ENCODE measurements around the gene GAB4. TPM values are rescaled to one million over a fixed set of nuclear protein-coding genes. Genes with fewer than 3 reads are reported as not detected.

GAB4 gene
- polyA plus RNA-seq, 2 of the 4 experiments (the other 2 are of a cell fraction), result not detected

GRCh38 chr22:16974298-16975084, 33.5 kb downstream of the GAB4 start:
- DNase-seq (ENCODE audit: low read depth in 1 of 2, low spot score in 1 of 2) (no peak), FAIRE-seq (no peak), ATAC-seq (no peak)
- Histone ChIP-seq H3K4me2 (no peak overlapping the region), H3K27ac (no peak overlapping the region), H3K9me3 (no peaks in the 10 kb centered on the region), H3K4me1 (no peaks in the 10 kb centered on the region), H3K4me3 (no peak overlapping the region)
- no peak for TF ChIP-seq ZNF302 (CRISPR knock-in tag; IDR thresholded peaks at IDR 0.05)
- TF ChIP-seq HOXB13 (CRISPR knock-in tag; IDR thresholded peaks at IDR 0.05; ENCODE audit: low read depth), result no peak
- no peak for TF ChIP-seq ESRRA (IDR thresholded peaks at IDR 0.05; ENCODE audit: borderline replicate concordance, low read length)
- no peak for TF ChIP-seq CBX2 (IDR thresholded peaks at IDR 0.05; ENCODE audit: borderline replicate concordance, low read depth)
- TF ChIP-seq EHMT2 (IDR thresholded peaks at IDR 0.05; ENCODE audit: low read depth), result no peak
- TF ChIP-seq HEYL (CRISPR knock-in tag; IDR thresholded peaks at IDR 0.05), result no peak
- no peak for TF ChIP-seq EHF (CRISPR knock-in tag; IDR thresholded peaks at IDR 0.05)
- ChIA-PET POLR2A (no interaction called here), CTCF (no interaction called here)
- WGBS (ENCODE audit: missing lambda C conversion rate), result 32% methylated on average over 9 of the region's 11 CpGs

GRCh38 chr22:16973591-16974297, 34.3 kb downstream of the GAB4 start:
- TF ChIP-seq ELK1 (IDR thresholded peaks at IDR 0.05; ENCODE audit: low read depth, low read length) (no peak), CEBPB (IDR thresholded peaks at IDR 0.05) (no peak), HES2 (IDR thresholded peaks at IDR 0.05) (no peak), RCOR1 (IDR thresholded peaks at IDR 0.05; ENCODE audit: low read depth, low read length) (no peak), NPAS2 (CRISPR knock-in tag; IDR thresholded peaks at IDR 0.05; ENCODE audit: borderline replicate concordance) (no peak), CHD2 (IDR thresholded peaks at IDR 0.05; ENCODE audit: low read length, partially characterized antibody) (no peak), BCL3 (IDR thresholded peaks at IDR 0.05) (no peak), RARB (CRISPR knock-in tag; IDR thresholded peaks at IDR 0.05) (no peak), ATOH8 (CRISPR knock-in tag; IDR thresholded peaks at IDR 0.05; ENCODE audit: low read depth) (no peak), EP300 (IDR thresholded peaks at IDR 0.05) (no peak), HOXB13 (CRISPR knock-in tag; IDR thresholded peaks at IDR 0.05; ENCODE audit: low read depth) (no peak), FOXS1 (CRISPR knock-in tag; IDR thresholded peaks at IDR 0.05) (no peak), SREBF2 (IDR thresholded peaks at IDR 0.05) (no peak), MAX (IDR thresholded peaks at IDR 0.05) (no peak), BHLHE40 (IDR thresholded peaks at IDR 0.05; ENCODE audit: low read depth, low read length) (no peak)
- Histone ChIP-seq H3K4me1 (no peaks in the 10 kb centered on the region), H3K9me3 (no peaks in the 10 kb centered on the region), H3K4me3 (no peak overlapping the region), H3K4me2 (no peak overlapping the region), H3K27ac (no peak overlapping the region)
- ATAC-seq, result no peak
- no peak for DNase-seq (ENCODE audit: low read depth in 1 of 2, low spot score in 1 of 2)
- CTCF ChIA-PET, result no interaction called here
- no peak for FAIRE-seq
- 64% methylated on average over 2 of the region's 2 CpGs for WGBS (ENCODE audit: missing lambda C conversion rate)
- POLR2A ChIA-PET, result no interaction called here

All from A549 (cell line).